Stimulated activated CD8-positive, alpha-beta memory T cell treated with anti-CD3 and anti-CD28 coated beads, Interleukin-12 subunit alpha, Interleukin-12 subunit beta, amount 100 ng/mL, for 24 hours (primary cell): ENCODE data around the gene LENG8.
A peak's percentile ranks its signal among the peaks of the same experiment; 100 is the strongest.

Source experiments
- DNase-seq: peaks from one replicate; pipeline ENCODE4 v3.0.0-alpha.2; 2020; ENCODE audit errors: extremely low read depth

LENG8 gene

DNA sequence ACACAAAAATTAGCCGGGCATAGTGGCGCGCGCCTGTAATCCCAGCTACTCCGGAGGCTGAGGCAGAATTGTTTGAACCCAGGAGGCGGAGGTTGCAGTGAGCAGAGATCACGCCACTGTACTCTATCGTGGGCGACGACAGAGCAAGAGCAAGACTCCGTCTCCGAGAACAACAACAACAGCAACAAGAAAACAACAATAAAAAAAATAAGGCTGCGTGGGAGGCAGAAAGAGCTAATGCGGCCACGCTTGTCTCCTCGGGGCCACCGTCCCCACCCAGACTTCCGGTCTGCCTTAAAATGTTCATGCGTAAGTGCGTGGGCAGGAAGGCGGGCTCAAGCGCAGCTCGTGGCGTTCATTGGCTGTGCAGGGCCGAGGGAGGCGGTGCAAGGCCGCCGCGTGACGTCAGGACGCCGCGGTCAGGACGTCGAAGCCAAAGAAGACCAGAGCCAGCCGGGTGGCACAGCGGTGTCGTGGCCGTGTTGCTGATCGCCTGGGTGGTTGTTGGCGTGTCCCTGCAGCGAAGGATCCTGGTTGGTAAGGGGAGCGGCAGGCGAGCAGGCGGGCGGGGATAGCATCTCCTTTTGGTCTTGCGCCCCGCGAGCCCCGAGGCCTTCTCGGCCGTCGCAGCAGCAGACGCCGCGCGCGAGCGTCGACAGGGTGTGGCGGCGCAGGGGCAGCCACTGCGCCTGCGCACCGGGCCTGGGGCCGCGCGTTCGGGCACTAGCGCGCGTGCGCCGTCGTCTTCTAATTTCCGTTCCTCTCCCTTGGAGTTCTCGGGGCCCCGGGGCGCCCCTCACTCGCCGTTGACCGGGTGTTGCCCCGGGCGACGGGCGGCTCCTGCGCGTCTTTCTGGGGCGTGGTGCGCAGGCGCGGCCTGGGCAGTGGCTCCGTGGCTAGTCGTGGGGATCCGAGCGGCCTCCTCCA is at the start of gene LENG8:
TSS of gene LENG8 (plus strand) at position 426 of the 927 bp plus-strand sequence. CDS start 2,146 bp downstream, outside the sequence.
- DNase-seq = peak; percentile 83

DNA sequence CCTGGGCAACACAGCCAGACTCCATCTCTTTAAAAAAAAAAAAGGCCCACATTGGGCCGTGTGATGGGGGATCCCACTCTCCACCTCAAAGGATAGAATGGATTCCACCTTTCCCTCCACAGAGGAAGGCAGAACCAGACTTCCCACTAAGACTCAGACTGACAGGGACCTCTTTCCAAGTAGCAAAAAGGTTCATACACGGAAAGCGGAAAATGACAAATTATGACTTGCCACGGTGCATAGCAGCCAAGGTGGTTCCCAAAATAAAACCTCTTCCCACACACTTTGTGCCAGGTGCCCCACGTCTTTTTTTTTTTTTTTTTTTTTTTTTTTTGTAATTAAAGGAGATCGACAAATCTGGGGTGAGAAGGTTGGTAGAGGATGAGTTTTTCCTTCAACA is 48.1 kb upstream of the LENG8 start:
- DNase-seq = no peak

DNA sequence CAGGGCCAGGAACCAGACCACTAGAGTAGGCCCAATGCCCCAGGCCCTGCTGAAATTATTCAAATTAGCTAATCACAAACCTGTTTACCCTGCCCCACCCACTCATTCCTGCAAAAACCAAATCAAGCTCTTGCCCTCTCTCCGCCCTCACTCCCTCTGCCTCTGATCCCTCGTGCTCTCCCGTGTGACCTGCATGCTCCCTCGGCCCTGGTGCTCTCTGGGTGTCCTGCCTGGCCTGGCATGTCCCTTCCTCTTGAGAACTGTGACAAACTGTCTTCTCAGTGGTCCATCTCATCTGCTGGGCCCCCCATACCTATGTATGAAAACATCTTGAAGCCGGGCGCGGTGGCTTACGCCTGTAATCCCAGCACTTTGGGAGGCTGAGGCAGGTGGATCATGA is 45.9 kb upstream of the LENG8 start:
- no peak for DNase-seq

DNA sequence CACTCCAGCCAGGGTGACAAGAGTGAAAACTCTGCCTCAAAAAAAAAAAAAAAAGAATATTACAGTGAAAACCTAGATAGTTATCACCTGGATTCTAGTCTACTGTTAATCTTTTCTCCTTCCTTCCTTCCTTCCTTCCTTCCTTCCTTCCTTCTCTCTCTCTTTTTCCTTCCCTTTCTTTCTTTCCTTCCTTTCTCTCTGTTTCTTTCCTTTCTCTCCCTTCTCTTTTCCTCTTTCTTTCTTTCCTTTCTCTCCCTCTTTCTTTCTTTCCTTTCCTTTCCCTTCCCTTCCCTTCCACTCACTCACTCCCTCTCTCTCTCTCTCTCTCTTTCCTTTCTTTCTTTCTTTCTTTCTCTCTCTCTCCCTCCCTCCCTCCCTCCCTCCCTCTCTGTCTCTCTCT is 43.4 kb upstream of the LENG8 start:
- no peak for DNase-seq

DNA sequence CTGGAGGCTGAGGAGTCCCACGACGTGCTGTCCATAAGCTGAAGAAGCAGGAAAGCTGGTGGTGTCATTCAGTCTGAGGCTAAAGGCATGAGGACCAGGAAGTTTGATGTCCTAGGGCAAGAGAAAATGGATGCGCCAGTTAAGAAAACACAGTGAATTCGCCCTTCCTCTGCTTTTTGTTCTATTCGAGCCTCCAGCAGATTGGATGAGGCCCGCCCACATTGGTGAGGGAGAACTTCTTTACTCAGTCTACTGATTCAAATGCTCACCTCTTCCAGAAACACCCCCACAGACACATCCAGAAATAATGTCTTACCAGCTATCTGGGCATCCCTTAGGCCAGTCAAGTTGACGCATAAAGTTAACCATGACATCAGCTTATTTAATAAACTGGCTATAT is 41.2 kb upstream of the LENG8 start:
- no peak for DNase-seq

DNA sequence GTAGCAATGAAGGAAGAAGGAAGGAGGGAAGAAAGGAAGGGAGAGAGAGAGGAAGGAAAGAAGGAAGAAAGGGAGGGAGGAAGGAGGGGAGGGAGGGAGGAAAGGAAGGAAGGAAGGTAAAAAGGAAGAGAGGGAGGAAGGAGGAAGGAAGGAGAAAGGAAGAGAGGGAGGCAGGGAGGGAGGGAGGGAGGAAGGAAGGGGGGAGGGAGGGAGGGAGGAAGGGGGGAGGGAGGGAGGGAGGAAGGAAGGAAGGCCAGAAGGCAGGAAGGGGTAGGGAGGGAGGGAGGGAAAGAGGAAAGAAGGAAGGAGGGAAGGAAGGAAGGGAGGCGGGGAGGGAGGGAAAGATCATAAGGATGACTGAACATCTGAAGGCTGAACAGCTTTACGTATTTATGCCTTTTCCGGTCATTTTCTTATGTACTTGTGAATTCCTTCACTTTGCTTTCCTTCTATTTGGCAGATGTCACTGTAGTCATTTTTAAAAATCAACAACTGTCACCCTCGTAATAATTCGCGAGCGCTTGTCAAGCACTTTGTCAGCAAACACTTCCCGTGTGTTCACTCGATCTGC is 40.5 kb upstream of the LENG8 start:
- no peak for DNase-seq

DNA sequence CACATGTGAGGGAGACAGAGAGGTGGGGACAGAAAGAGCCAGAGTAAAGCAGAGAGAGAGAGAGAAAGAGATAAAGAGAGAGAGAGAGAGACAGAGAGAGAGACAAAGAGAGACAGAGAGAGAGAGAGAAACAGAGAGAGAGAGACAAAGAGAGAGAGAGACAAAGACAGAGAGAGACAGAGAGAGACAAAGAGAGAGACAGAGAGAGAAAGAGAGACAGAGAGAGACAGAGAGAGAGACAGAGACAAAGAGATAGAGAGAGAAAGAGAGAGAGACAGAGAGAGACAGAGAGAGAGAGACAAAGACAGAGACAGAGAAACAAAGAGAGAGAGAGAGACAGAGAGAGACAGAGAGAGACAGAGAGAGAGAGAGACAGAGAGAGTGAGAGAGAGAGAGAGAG is 38.0 kb upstream of the LENG8 start:
- no peak for DNase-seq

DNA sequence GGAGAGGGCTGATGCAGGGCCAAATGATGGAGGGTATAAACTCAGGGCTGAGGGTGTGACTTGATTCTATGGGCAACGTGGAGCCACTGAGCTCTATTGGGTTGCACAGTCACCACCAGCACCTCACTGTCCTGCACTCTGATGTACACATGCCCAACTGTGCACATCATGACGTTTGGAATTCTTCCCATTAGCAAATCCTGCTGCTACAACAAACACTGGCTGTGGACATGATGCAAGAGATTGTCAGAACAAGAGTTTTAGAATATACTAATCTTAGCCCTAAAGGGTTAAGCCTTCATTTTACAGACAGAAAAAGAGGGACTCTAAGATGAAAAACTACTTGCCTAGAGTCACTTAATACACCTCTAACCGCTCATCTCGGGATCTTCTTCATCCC is 36.1 kb upstream of the LENG8 start:
- DNase-seq = no peak

DNA sequence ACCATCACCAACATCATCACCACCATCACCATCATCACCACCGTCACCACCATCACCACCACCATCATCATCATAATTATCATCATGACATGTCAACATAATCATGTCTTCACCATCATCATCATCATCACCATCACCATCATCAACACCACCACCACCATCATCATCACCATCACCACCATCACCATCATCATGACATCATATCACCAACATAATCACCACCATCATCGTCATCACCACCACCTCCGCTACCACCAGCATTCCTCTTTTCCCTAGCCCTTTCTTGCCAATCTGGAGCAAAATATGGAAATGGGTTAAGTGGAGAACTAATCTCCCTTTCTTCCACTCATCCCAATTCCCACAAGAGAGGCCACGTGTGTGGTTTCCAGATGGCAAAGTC is 34.8 kb upstream of the LENG8 start:
- no peak for DNase-seq

DNA sequence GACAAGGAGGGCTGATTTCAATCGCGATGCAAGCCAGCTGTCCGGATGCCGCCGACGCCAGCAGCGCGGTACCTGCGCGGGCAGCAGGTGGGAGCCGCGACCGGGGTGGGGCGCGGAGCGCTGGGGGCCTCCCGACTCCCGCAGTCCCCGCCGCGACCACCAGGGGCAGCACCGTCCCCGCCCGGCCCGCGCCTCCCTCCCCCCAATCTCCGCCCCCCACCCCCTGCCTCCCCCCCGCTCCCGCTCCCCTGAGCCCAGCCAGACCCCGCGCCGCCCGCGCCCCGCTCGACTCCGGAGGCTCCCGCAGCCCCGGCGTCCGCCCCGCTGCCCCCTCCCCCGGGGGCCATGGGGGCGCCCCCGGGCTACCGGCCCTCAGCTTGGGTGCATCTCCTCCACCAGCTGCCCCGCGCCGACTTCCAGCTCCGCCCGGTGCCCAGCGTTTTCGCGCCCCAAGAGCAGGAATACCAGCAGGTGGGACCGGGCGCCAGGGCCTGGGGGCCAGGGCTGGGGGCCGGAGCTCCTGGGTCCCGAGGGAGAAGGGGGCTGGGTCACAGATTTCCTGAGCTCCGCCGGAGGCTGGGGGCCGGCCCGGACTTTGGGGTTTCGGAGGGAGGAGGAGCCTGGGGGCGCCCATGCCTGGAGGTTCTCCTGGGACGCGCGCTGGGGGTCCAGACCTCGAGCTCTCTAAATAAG is 33.6 kb upstream of the LENG8 start, which contains the start of gene TTYH1:
TSS of gene TTYH1 (plus strand) at position 257 of the 693 bp plus-strand sequence. CDS start at position 346, 89 bp downstream.
- no peak for DNase-seq

DNA sequence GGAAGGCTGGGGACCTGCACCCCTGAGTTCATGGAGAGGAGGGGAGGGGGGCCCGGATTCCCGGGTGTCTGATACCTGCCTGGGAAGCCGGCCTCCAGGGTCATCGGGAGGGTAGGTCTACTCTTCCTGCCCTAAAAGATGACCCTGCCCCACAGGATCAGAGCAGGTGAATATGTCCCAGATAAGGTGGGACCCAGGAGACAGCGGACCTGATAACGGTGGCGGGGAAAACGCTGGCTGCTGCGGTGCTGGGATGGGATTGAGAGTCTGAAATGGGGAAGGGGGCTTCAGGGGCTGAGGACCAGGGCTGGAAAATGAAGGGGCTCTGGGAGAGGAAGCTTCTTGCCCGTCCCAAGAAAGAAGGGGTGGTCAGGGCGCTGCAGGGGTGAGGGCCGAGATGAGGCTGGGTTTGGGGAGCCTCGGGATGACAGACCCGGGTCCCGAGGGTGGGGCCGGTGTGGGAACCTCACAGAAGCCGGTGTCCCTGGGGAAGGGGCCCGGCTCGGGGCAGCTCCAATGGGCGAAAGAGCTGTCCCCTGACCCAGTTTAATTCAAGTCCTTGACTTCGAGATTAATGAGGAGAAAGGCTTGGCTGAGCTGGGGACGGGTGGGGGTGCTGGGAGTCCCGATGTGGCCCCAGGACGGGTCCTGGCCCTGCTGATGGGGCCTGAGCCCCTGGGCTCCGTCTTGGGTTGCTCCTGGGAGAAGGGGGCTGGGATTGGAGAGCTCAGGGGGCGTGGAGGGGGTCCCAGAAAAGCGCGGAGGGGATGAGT is 32.9 kb upstream of the LENG8 start:
- no peak for DNase-seq

DNA sequence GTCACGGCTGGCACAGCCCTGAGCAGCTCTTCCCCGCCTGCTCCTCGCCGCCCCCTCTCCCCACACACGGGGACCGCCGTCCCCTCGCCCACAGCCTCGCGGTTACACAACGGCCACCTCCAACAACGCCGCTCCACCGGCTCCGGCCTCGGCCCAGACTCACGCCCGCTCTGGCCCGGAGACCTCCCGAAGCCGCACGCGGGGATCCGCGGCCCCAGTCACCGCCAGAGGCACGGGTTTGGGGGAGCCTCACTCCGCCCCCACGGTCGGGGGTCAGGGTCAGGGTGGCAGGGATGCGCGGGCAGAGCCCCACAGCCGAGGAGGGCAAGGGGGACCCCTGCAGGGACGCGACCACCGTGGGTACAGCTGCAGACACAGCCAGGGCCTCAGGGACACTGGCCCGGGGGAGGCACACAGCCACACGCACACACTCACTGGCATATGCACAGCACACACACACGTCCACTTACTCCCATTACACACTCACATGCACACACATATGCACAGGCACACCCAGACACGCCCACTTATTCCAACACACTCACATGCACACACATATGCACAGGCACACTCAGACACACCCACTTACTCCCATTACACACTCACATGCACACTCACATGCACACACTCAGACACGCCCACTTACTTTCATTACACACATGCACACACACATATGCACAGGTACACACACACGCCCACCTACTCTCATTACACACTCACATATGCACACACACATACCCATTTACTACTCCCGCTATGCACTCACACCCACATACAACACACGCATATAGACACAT is 32.1 kb upstream of the LENG8 start:
- no peak for DNase-seq

DNA sequence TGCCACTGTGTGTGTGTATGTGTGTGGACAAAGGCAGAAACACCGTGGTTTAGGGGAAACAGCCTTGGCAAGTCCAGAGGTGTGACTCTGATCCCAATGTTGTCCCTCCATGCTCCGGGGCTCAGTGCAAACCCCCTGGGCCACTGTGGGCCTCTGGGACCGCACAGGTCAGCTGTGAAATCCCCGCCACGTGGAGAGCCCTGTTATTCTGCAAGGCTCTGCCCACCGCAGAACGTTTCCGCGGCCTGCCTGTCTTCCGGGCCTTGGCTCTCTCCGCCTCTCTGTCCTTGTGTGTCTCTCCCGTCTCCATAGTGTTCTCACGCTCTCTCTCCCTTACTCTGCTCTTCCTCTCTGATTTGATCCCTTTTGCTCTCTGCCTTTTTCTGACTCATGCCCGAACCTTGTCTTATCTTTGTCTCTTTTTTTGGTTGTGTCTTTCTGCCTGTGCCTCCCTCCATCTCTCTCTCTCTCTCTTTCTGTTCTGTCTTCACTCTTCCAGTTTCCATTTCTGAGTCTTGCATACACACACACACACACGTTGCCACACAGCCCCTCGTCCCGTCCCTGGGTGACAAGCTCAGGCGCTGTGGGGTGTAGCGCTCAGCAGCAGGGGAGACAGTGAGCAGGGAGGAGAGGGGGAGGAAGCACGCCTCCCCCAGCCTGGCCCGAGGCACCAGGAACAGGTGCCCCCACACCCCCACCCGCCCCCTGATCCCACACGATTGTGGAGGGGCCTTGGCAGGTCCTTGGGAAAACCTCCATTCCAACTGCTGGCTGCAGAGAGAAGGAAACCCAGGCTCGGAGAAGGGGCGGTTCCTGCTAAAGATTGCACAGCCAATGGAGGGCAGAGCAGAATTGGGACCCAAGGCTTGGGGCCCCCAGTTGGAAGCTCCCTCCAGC is 30.7 kb upstream of the LENG8 start:
- DNase-seq = no peak

DNA sequence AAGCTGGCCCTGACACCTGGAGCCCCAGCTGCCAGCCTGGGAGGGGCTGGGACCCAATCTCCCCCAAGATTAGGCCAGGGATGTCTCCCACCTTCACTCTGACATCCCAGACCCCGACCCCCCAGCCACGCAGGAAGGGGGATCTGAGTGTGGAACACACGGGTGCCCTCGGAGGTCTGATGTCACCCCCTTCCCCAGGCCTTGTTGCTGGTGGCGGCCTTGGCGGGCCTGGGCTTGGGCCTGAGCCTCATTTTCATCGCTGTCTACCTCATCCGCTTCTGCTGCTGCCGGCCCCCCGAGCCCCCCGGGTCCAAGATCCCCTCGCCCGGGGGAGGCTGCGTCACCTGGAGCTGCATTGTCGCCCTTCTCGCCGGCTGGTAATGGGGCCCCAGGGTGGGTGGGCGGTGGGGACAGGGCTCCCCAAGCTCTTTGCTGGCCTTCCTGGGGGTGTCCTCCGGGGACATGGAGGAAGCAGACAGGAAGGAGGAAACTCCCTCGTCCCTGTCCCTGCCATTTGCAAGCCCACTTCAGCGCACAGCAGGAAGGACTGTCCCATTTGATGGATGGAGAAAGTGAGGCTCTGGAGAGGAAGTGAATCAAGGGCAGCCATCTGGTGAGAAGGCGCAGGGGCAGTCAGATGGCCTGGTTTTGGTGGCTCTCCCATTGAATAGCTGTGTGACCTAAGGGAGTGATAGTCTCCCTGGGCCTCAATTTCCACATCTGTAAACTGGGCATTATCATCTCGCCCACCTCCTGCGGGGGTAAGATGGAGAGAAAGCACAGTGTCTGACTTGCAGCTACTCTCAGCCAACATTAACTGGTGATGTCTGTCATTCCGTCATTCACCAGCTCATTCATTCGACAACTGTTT is 29.8 kb upstream of the LENG8 start:
- no peak for DNase-seq

DNA sequence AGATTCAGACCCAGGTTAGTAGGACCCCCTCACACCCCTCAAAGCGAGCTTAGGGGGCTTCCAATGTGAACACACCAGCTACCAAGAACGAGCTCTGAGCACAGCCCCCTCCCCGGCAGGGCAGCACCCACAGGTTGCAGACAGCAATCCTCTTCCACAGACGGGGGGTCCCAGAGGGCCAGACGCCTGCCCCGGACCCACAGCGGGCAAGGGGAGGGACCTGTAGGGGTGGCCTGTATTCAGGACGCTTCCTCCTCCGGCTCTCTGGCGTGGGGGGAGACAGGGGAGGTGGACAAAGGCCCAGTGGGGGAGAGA is 29.0 kb upstream of the LENG8 start:
- no peak for DNase-seq

DNA sequence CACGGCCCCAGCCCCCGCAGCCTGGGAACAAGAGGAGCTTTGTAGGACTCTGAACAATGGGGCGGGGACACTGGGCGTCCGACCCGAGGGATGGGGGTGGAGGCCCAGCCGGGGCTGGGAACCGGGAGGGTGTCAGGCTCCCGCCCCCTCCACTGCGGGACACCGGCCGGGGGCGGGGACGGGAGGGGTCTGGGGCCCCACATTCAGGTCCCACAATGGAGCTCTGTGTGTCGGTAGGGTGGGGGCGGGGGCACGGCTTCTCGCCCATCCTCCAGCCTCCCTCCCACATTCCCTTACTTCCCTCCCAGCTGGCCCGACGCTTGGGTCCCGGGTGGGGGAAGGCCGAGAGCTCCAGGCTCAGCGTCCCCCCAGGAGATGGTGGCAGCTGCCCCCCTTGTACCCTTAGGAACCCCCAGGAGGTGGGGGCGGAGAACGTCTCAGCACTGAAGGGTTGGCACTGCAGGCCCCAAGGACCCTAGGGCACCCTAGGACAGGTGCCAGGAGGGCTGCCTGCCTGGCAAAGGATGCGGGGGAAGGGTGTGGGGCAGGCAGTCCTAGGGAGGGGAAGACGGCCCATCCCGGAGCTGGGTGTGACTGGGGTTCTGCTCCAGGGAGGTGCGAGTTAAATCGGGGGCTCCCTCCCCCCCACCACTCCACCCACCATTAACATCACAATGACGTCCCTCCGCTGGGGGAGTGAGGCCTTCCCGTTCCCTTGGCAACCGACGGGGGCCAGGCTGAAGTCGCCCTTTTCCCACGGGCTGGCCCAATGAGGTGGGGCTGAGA is 28.4 kb upstream of the LENG8 start:
- DNase-seq = no peak

DNA sequence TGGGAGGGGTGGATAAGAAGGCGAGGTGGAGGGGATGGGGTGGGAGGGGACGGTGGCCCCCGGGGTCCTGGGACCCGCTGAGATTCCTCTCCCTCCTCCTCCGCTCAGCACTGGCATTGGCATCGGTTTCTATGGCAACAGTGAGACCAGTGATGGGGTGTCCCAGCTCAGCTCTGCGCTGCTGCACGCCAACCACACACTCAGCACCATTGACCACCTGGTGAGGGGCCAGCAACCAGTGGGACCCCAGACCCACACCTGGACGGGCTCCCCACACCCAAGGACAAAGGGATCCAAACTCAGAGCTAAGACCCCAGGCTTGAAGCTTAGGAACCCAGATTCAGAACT is 27.9 kb upstream of the LENG8 start:
- DNase-seq = no peak

DNA sequence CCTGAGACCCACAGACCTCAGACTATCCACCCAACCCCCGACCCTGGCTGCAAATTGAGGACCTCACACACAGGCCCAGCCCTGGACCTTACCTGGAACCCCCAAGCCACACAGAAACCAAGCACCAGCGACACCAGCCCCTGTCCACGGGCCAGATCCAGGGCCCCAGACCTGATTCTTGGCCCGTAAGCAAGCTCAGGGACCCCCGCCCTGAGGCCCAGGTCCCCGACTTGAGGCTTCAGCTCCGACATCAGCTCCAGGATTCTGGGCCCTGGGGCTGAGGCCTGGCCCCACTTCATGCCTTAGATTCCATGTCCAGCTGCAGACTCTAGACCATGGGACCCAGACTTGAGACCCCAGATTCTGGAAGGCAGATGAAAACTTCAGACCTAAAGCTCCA is 27.5 kb upstream of the LENG8 start:
- DNase-seq = no peak

DNA sequence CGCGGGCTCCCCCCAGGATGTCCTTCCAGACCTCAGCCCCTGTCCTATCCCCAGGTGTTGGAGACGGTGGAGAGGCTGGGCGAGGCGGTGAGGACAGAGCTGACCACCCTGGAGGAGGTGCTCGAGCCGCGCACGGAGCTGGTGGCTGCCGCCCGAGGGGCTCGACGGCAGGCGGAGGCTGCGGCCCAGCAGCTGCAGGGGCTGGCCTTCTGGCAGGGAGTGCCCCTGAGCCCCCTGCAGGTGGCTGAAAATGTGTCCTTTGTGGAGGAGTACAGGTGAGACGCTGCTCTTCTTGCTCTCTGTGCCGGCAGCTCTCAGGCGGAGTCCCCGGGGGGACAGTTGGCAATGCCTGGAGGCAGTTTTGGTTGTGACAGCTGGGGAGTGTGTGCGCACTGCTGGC is 26.9 kb upstream of the LENG8 start:
- DNase-seq = no peak
